SK-N-SH treated with all-trans-retinoic acid at 6 μM for 48 hours (cell line): ENCODE results near the gene CNNM3.

ENCODE experiments used
- ATAC-seq: fragments of 200-7000 bp; cut with Tn5 transposase; 3 replicates; pipeline ENCODE4 v1.9.1; 2020; ENCODE audit warnings: mild to moderate bottlenecking, moderate library complexity
- ARNTL ChIP-seq: fragments of 450-650 bp; formaldehyde crosslinking; IDR thresholded peaks from 2 replicates; pipeline ENCODE4 v1.5.0; 2020; ENCODE audit warnings: low read depth, mild to moderate bottlenecking, moderate library complexity, borderline replicate concordance
- BACH2 ChIP-seq: fragments of 250-450 bp; sonication (Bioruptor Pico); IDR thresholded peaks from 2 replicates; pipeline ENCODE4 v1.9.0; 2021; ENCODE audit warnings: mild to moderate bottlenecking, borderline replicate concordance
- CSDC2 ChIP-seq: fragments of 250-450 bp; sonication (Bioruptor Pico); IDR thresholded peaks from 2 replicates; pipeline ENCODE4 v1.5.0; 2020; ENCODE audit warnings: mild to moderate bottlenecking, moderate library complexity
- ESRRG ChIP-seq: fragments of 250-450 bp; sonication (Bioruptor Pico); IDR thresholded peaks from 2 replicates; pipeline ENCODE4 v1.6.1; 2021; ENCODE audit warnings: mild to moderate bottlenecking
- ISL1 ChIP-seq: fragments of 250-450 bp; sonication (Bioruptor Pico); IDR thresholded peaks from 2 replicates; pipeline ENCODE4 v2.1.2; 2022; ENCODE audit warnings: mild to moderate bottlenecking, moderate library complexity
- OSR1 ChIP-seq: fragments of 250-450 bp; sonication (Bioruptor Pico); IDR thresholded peaks from 2 replicates; pipeline ENCODE4 v1.8.0; 2022; ENCODE audit warnings: moderate library complexity, mild to moderate bottlenecking, inconsistent platforms
- PPARA ChIP-seq: fragments of 250-450 bp; sonication (Bioruptor Pico); IDR thresholded peaks from 2 replicates; pipeline ENCODE4 v1.5.0; 2020; ENCODE audit warnings: mild to moderate bottlenecking, borderline replicate concordance
- RARB ChIP-seq: fragments of 250-450 bp; sonication (Bioruptor Pico); IDR thresholded peaks from 2 replicates; pipeline ENCODE4 v1.8.0; 2021; ENCODE audit warnings: mild to moderate bottlenecking, moderate library complexity
- SNAI2 ChIP-seq: fragments of 250-450 bp; sonication (Bioruptor Pico); IDR thresholded peaks from 2 replicates; pipeline ENCODE4 v1.5.0; 2020; ENCODE audit warnings: mild to moderate bottlenecking, moderate library complexity
- TCF4 ChIP-seq: fragments of 250-450 bp; sonication (Bioruptor Pico); IDR thresholded peaks from 2 replicates; pipeline ENCODE4 v1.8.0; 2021; ENCODE audit warnings: mild to moderate bottlenecking, moderate library complexity, borderline replicate concordance
- TOX ChIP-seq: fragments of 250-450 bp; sonication (Bioruptor Pico); IDR thresholded peaks from 2 replicates; pipeline ENCODE4 v1.8.0; 2021; ENCODE audit warnings: mild to moderate bottlenecking, moderate library complexity, borderline replicate concordance
- ZC3H10 ChIP-seq: fragments of 250-450 bp; sonication (Bioruptor Pico); IDR thresholded peaks from 2 replicates; pipeline ENCODE4 v1.5.1; 2021; ENCODE audit warnings: mild to moderate bottlenecking, moderate library complexity
- ZFP3 ChIP-seq: fragments of 250-450 bp; sonication (Bioruptor Pico); IDR thresholded peaks from 2 replicates; pipeline ENCODE4 v1.5.0; 2020; ENCODE audit warnings: mild to moderate bottlenecking, moderate library complexity
- ZFP30 ChIP-seq: fragments of 450-650 bp; formaldehyde crosslinking; IDR thresholded peaks from 2 replicates; pipeline ENCODE4 v1.5.0; 2022; ENCODE audit warnings: mild to moderate bottlenecking, moderate library complexity
- ZNF565 ChIP-seq: fragments of 450-650 bp; formaldehyde crosslinking; conservative IDR thresholded peaks from 2 replicates; pipeline ENCODE4 v1.5.0; 2020; ENCODE audit warnings: low read depth, mild to moderate bottlenecking, moderate library complexity
- ZNF70 ChIP-seq: fragments of 450-650 bp; formaldehyde crosslinking; IDR thresholded peaks from 2 replicates; pipeline ENCODE4 v1.5.0; 2020; ENCODE audit warnings: mild to moderate bottlenecking, moderate library complexity
- TF ChIP-seq, protein P1 (sequence below): fragments of 250-450 bp; sonication (Bioruptor Pico); IDR thresholded peaks from 2 replicates; pipeline ENCODE4 v1.8.0; 2021; ENCODE audit warnings: low read depth, mild to moderate bottlenecking, moderate library complexity, borderline replicate concordance
- TF ChIP-seq, protein P2 (sequence below): fragments of 250-450 bp; sonication (Bioruptor Pico); IDR thresholded peaks from 2 replicates; pipeline ENCODE4 v1.5.0; 2020; ENCODE audit warnings: mild to moderate bottlenecking, moderate library complexity
- TF ChIP-seq, protein P3 (sequence below): fragments of 250-450 bp; sonication (Bioruptor Pico); IDR thresholded peaks from 2 replicates; pipeline ENCODE4 v1.8.0; 2020; ENCODE audit warnings: mild to moderate bottlenecking, moderate library complexity, borderline replicate concordance
- TF ChIP-seq, protein P4 (sequence below): fragments of 250-450 bp; sonication (Bioruptor Pico); IDR thresholded peaks from 2 replicates; pipeline ENCODE4 v1.5.1; 2020; ENCODE audit warnings: low read depth, mild to moderate bottlenecking, moderate library complexity

The CNNM3 gene

DNA sequence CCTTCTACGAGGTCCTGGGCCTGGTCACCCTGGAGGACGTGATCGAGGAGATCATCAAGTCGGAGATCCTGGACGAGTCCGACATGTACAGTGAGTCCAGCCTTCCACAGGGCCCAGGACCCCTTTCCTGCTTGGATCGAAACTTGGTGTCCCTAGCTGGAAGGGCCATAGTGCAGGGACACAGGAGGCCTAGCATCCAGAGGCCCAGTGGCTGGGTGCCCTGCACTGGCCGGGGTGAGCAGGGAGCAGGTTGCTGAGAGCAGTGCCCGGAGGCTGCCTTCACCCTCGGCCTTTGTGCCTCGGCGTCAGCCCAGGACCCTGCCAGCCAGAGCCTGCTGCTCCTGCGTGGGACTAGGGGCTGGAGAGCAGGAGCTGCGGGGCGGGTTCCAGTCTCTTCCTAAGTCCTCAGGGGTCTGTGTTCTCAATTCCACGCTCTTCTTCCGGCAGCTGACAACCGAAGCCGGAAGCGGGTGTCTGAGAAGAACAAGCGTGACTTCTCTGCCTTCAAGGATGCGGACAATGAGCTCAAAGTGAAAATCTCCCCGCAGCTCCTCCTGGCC lies 18.9 kb upstream of the CNNM3 start:
- TF ChIP-seq RARB (CRISPR knock-in tag), result no peak
- TF ChIP-seq, protein P1, sequence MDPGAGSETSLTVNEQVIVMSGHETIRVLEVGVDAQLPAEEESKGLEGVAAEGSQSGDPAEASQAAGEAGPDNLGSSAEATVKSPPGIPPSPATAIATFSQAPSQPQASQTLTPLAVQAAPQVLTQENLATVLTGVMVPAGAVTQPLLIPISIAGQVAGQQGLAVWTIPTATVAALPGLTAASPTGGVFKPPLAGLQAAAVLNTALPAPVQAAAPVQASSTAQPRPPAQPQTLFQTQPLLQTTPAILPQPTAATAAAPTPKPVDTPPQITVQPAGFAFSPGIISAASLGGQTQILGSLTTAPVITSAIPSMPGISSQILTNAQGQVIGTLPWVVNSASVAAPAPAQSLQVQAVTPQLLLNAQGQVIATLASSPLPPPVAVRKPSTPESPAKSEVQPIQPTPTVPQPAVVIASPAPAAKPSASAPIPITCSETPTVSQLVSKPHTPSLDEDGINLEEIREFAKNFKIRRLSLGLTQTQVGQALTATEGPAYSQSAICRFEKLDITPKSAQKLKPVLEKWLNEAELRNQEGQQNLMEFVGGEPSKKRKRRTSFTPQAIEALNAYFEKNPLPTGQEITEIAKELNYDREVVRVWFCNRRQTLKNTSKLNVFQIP (CRISPR knock-in tag), result no peak
- no peak for TF ChIP-seq ZNF565 (CRISPR knock-in tag)
- no peak for TF ChIP-seq ARNTL (CRISPR knock-in tag)
- no peak for TF ChIP-seq BACH2 (CRISPR knock-in tag)
- no peak for TF ChIP-seq PPARA
- no peak for TF ChIP-seq ZFP3
- no peak for TF ChIP-seq SNAI2 (CRISPR knock-in tag)
- TF ChIP-seq, protein P2, sequence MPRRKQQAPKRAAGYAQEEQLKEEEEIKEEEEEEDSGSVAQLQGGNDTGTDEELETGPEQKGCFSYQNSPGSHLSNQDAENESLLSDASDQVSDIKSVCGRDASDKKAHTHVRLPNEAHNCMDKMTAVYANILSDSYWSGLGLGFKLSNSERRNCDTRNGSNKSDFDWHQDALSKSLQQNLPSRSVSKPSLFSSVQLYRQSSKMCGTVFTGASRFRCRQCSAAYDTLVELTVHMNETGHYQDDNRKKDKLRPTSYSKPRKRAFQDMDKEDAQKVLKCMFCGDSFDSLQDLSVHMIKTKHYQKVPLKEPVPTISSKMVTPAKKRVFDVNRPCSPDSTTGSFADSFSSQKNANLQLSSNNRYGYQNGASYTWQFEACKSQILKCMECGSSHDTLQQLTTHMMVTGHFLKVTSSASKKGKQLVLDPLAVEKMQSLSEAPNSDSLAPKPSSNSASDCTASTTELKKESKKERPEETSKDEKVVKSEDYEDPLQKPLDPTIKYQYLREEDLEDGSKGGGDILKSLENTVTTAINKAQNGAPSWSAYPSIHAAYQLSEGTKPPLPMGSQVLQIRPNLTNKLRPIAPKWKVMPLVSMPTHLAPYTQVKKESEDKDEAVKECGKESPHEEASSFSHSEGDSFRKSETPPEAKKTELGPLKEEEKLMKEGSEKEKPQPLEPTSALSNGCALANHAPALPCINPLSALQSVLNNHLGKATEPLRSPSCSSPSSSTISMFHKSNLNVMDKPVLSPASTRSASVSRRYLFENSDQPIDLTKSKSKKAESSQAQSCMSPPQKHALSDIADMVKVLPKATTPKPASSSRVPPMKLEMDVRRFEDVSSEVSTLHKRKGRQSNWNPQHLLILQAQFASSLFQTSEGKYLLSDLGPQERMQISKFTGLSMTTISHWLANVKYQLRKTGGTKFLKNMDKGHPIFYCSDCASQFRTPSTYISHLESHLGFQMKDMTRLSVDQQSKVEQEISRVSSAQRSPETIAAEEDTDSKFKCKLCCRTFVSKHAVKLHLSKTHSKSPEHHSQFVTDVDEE (CRISPR knock-in tag), result no peak
- no peak for TF ChIP-seq ISL1 (CRISPR knock-in tag)
- TF ChIP-seq, protein P3, sequence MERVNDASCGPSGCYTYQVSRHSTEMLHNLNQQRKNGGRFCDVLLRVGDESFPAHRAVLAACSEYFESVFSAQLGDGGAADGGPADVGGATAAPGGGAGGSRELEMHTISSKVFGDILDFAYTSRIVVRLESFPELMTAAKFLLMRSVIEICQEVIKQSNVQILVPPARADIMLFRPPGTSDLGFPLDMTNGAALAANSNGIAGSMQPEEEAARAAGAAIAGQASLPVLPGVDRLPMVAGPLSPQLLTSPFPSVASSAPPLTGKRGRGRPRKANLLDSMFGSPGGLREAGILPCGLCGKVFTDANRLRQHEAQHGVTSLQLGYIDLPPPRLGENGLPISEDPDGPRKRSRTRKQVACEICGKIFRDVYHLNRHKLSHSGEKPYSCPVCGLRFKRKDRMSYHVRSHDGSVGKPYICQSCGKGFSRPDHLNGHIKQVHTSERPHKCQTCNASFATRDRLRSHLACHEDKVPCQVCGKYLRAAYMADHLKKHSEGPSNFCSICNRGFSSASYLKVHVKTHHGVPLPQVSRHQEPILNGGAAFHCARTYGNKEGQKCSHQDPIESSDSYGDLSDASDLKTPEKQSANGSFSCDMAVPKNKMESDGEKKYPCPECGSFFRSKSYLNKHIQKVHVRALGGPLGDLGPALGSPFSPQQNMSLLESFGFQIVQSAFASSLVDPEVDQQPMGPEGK (CRISPR knock-in tag), result no peak
- no peak for TF ChIP-seq ESRRG (CRISPR knock-in tag)
- no peak for TF ChIP-seq ZNF70 (CRISPR knock-in tag)

DNA sequence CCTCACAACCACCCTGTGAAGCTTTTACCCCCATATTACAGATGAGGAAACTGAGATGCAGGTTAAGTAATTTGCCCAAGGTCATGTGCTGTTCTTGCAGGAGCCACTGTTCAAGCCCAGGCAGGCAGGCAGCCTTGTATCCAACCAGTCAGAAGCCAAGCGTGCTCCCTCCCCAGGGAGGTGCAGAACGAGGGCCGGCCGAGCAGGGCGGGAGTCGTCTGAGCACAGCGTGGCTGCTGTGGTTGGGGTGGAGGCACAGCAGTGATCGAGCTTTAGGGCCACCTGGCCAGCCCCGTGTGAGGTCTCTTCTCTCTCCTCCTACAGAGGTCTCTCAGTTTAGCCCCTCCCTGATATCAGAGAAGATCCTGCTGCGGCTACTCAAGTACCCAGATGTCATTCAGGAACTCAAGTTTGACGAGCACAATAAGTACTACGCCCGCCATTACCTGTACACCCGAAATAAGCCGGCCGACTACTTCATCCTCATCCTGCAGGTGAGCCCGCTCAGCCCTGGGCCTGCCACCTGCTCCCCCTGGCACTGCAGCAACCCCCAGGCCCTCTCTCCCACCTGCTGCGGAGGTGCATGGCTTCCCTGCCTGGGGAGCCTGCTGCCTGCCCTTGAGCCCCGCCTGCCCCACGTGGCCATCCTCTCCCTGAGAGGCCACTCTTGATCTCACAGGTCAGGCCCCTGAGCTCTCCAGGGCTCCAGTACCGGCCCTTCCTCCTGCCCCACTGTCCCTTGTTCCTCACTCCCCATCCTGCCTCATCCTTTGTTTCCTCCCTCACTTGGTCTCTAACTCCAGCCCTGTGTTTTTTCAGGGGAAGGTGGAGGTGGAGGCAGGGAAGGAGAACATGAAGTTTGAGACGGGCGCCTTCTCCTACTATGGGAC lies 17.1 kb upstream of the CNNM3 start:
- no peak for ATAC-seq

More for the DNA sequence above, 18.9 kb upstream of the CNNM3 start:
- no peak for ATAC-seq

DNA sequence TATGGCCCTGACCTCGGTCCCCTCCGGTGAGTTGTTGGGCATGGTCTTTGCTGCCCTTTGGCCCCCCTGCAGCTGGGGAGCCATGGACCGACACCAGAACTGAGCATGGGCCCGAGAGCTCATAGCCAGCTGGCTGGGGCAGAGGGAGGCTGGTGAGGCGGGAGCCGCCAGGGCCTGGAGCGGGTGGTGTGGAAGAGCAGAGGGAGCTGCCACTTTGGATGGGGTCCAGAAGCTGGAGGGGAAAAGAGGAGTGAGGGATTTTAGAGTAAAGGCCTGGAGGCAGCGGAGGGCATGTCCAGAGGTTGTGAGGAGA lies 16.5 kb upstream of the CNNM3 start:
- no peak for ATAC-seq
- TF ChIP-seq, protein P3 (CRISPR knock-in tag), result no peak
- TF ChIP-seq TCF4, result no peak
- no peak for TF ChIP-seq ZFP30
- TF ChIP-seq ZFP3, result no peak
- no peak for TF ChIP-seq TOX (CRISPR knock-in tag)
- no peak for TF ChIP-seq PPARA
- TF ChIP-seq ESRRG (CRISPR knock-in tag), result no peak
- TF ChIP-seq ZNF70 (CRISPR knock-in tag), result no peak
- no peak for TF ChIP-seq ZC3H10 (CRISPR knock-in tag)
- no peak for TF ChIP-seq ISL1 (CRISPR knock-in tag)
- TF ChIP-seq, protein P1 (CRISPR knock-in tag), result no peak
- TF ChIP-seq RARB (CRISPR knock-in tag), result no peak
- no peak for TF ChIP-seq ZNF565 (CRISPR knock-in tag)
- TF ChIP-seq OSR1 (CRISPR knock-in tag), result no peak

More for the DNA sequence above, 17.1 kb upstream of the CNNM3 start:
- TF ChIP-seq ESRRG (CRISPR knock-in tag) (no peak), SNAI2 (CRISPR knock-in tag) (no peak), ARNTL (CRISPR knock-in tag) (no peak), ZFP3 (no peak), CSDC2 (CRISPR knock-in tag) (no peak)
- TF ChIP-seq, protein P4, sequence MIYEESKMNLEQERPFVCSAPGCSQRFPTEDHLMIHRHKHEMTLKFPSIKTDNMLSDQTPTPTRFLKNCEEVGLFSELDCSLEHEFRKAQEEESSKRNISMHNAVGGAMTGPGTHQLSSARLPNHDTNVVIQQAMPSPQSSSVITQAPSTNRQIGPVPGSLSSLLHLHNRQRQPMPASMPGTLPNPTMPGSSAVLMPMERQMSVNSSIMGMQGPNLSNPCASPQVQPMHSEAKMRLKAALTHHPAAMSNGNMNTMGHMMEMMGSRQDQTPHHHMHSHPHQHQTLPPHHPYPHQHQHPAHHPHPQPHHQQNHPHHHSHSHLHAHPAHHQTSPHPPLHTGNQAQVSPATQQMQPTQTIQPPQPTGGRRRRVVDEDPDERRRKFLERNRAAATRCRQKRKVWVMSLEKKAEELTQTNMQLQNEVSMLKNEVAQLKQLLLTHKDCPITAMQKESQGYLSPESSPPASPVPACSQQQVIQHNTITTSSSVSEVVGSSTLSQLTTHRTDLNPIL (CRISPR knock-in tag), result no peak
- TF ChIP-seq, protein P3 (CRISPR knock-in tag), result no peak
